ENCODE data around the gene TMEM253.

GRCh38 chr14:21099596-21099985 lies 1.3 kb upstream of the TMEM253 start:
- TF ChIP-seq CTCF (conservative IDR thresholded peaks at IDR 0.05; ENCODE audit: low read depth, low read length) (no peak), EZH2 (IDR thresholded peaks at IDR 0.05; ENCODE audit: borderline replicate concordance, low read depth, low read length, poor library complexity, severe bottlenecking) (no peak)

Measured in A673 (cell line).